Measurements from ENCODE around the gene SCAP. TPM values are rescaled to one million over a fixed set of nuclear protein-coding genes. Genes with fewer than 3 reads are reported as not detected.

The SCAP gene
- polyA plus RNA-seq, 1 of the 3 experiments (the other 2 are of a cell fraction): 28.0 TPM

DNA sequence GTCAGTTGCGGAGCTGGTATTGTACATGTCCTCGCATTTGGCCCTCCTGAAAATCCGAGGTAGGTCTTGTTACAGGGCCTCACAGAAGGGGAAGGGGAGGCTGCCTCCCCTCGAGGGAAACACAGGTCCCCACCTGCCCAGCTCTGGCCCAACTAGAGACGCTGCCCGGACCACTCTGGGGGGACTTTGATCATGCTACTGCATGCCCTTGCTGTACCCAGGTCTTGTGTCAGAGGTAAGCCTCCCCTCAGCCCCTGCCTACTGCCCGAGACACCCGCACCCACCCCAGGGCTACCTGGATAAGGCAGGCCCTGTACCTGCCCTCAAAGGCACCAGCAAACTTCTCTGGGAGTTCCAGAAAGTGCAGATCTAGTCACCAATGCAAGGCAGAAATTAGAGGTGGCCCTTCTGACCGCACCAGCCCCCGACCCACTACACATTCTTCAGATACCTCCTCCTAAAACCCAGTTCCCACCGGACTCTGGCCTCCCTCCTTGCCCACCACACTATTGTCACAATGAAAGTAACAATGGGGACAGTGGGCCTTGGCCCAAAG is 981 bp upstream of the SCAP start:
- TF ChIP-seq, protein P1, sequence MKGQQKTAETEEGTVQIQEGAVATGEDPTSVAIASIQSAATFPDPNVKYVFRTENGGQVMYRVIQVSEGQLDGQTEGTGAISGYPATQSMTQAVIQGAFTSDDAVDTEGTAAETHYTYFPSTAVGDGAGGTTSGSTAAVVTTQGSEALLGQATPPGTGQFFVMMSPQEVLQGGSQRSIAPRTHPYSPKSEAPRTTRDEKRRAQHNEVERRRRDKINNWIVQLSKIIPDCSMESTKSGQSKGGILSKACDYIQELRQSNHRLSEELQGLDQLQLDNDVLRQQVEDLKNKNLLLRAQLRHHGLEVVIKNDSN (IDR thresholded peaks at IDR 0.05; ENCODE audit: borderline replicate concordance, low read depth): no peak
- TF ChIP-seq, protein P2, sequence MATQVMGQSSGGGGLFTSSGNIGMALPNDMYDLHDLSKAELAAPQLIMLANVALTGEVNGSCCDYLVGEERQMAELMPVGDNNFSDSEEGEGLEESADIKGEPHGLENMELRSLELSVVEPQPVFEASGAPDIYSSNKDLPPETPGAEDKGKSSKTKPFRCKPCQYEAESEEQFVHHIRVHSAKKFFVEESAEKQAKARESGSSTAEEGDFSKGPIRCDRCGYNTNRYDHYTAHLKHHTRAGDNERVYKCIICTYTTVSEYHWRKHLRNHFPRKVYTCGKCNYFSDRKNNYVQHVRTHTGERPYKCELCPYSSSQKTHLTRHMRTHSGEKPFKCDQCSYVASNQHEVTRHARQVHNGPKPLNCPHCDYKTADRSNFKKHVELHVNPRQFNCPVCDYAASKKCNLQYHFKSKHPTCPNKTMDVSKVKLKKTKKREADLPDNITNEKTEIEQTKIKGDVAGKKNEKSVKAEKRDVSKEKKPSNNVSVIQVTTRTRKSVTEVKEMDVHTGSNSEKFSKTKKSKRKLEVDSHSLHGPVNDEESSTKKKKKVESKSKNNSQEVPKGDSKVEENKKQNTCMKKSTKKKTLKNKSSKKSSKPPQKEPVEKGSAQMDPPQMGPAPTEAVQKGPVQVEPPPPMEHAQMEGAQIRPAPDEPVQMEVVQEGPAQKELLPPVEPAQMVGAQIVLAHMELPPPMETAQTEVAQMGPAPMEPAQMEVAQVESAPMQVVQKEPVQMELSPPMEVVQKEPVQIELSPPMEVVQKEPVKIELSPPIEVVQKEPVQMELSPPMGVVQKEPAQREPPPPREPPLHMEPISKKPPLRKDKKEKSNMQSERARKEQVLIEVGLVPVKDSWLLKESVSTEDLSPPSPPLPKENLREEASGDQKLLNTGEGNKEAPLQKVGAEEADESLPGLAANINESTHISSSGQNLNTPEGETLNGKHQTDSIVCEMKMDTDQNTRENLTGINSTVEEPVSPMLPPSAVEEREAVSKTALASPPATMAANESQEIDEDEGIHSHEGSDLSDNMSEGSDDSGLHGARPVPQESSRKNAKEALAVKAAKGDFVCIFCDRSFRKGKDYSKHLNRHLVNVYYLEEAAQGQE (IDR thresholded peaks at IDR 0.05; ENCODE audit: low read depth, low read length): no peak
- TF ChIP-seq RFX5 (IDR thresholded peaks at IDR 0.05; ENCODE audit: low read length): no peak
- no peak for TF ChIP-seq SMC3 (IDR thresholded peaks at IDR 0.05; ENCODE audit: low read depth, low read length)
- TF ChIP-seq NRF1 (IDR thresholded peaks at IDR 0.05; ENCODE audit: low read depth, low read length): no peak
- TF ChIP-seq JUND (IDR thresholded peaks at IDR 0.05): no peak
- TF ChIP-seq, protein P3, sequence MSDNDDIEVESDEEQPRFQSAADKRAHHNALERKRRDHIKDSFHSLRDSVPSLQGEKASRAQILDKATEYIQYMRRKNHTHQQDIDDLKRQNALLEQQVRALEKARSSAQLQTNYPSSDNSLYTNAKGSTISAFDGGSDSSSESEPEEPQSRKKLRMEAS (IDR thresholded peaks at IDR 0.05; ENCODE audit: low read depth): no peak
- TF ChIP-seq, protein P4, sequence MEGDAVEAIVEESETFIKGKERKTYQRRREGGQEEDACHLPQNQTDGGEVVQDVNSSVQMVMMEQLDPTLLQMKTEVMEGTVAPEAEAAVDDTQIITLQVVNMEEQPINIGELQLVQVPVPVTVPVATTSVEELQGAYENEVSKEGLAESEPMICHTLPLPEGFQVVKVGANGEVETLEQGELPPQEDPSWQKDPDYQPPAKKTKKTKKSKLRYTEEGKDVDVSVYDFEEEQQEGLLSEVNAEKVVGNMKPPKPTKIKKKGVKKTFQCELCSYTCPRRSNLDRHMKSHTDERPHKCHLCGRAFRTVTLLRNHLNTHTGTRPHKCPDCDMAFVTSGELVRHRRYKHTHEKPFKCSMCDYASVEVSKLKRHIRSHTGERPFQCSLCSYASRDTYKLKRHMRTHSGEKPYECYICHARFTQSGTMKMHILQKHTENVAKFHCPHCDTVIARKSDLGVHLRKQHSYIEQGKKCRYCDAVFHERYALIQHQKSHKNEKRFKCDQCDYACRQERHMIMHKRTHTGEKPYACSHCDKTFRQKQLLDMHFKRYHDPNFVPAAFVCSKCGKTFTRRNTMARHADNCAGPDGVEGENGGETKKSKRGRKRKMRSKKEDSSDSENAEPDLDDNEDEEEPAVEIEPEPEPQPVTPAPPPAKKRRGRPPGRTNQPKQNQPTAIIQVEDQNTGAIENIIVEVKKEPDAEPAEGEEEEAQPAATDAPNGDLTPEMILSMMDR (IDR thresholded peaks at IDR 0.05): no peak
- no peak for TF ChIP-seq TAF1 (IDR thresholded peaks at IDR 0.05; ENCODE audit: borderline replicate concordance, low read depth, low read length)
- TF ChIP-seq, protein P5, sequence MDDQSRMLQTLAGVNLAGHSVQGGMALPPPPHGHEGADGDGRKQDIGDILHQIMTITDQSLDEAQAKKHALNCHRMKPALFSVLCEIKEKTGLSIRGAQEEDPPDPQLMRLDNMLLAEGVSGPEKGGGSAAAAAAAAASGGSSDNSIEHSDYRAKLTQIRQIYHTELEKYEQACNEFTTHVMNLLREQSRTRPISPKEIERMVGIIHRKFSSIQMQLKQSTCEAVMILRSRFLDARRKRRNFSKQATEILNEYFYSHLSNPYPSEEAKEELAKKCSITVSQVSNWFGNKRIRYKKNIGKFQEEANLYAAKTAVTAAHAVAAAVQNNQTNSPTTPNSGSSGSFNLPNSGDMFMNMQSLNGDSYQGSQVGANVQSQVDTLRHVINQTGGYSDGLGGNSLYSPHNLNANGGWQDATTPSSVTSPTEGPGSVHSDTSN (IDR thresholded peaks at IDR 0.05): no peak
- Histone ChIP-seq H3K4me2 (peak overlapping the region; percentile 77), H3K9me2 (no peaks in the 10 kb centered on the region), H3K27me3 (ENCODE audit: insufficient read depth) (no peaks in the 10 kb centered on the region), H3K9ac (peak overlapping the region; percentile 73; the same call in 1 of the 2 replicates), H3K4me3 (ENCODE audit: low read depth in 2 of 2, low read length in 1 of 2) (peak overlapping the region; percentile 74 to 98; a peak in 3 of 4 replicates), H3F3A (replicated peaks; ENCODE audit: insufficient read depth) (no peaks in the 10 kb centered on the region), H4K20me1 (ENCODE audit: insufficient read depth) (peaks cover 14% of the 10 kb centered on the region), H3K79me2 (ENCODE audit: insufficient read depth) (peaks cover 37% of the 10 kb centered on the region), H3K36me3 (replicated peaks in 1 of 2; ENCODE audit: control insufficient read depth in 1 of 2, insufficient read depth in 2 of 2, low read length in 1 of 2) (no peaks in the 10 kb centered on the region), H3K4me1 (ENCODE audit: control insufficient read depth in 1 of 2, insufficient read depth in 2 of 2, low read depth in 1 of 2, low read length in 1 of 2) (peaks cover 0 to 5% of the 10 kb centered on the region in 2 experiments; a peak in 1 of 4 replicates), H3K27ac (ENCODE audit: low read depth in 2 of 2, low read length in 1 of 2) (no peak overlapping the region), H2AFZ (ENCODE audit: low read depth) (peak overlapping the region; percentile 94; the same call in 1 of the 2 replicates), H3K9me3 (no peaks in the 10 kb centered on the region)
- ChIA-PET POLR2A (interaction anchor here (2.4 kb wide), 1 partner anchor 55 kb away, joined by 12 read pairs; no protein-coding TSS in a partner anchor), CTCF (interaction anchor here (0.7 to 4.1 kb wide), 21 partner anchors 8 to 101 kb away, joined by 3 to 64 read pairs (median 3); no protein-coding TSS in a partner anchor)
- DNase-seq: no peak
- 66% methylated on average over 7 of the region's 11 CpGs for WGBS (ENCODE audit: low lambda C conversion rate)

Data from SK-N-SH (cell line).